Heart left ventricle (tissue), 16 donors: ENCODE results near the gene KRT37. TPM values are rescaled to one million over a fixed set of nuclear protein-coding genes. Genes with fewer than 3 reads are reported as not detected.
A peak's percentile ranks its signal among the peaks of the same experiment; 100 is the strongest.

Experiments
- ATAC-seq, 4 donors: fragments of 200-7000 bp; cut with Tn5 transposase; one replicate each; pipeline ENCODE4 v1.9.1; 2020 to 2022; ENCODE audit warnings: moderate library complexity in 4 of 4, mild to moderate bottlenecking in 3 of 4, moderate number of reproducible peaks in 1 of 4
- DNase-seq, 5 donors: peaks; one replicate each; pipeline ENCODE4 v3.0.0-alpha.2; 2020
- H3K27ac ChIP-seq, 12 donors: fragments of 200-600 bp; sonication (generic) in 4 of 12; one replicate each; pipeline versions ENCODE4 v1.5.0 to v1.8.0; 2016 to 2022; ENCODE audit warnings: mild to moderate bottlenecking in 2 of 12
- H3K27me3 ChIP-seq, 9 donors: fragments of 200-600 bp; sonication (generic) in 2 of 9; one replicate each; pipeline versions ENCODE4 v1.5.1 to v1.8.0; 2016 to 2022; ENCODE audit warnings: mild to moderate bottlenecking in 3 of 9
- H3K36me3 ChIP-seq, 9 donors: fragments of 200-600 bp; sonication (generic) in 2 of 9; one replicate each; pipeline versions ENCODE4 v1.5.0 to v1.8.0; 2018 to 2022; ENCODE audit warnings: mild to moderate bottlenecking in 2 of 9
- H3K4me1 ChIP-seq, 12 donors: fragments of 200-600 bp; sonication (generic) in 4 of 12; one replicate each; pipeline versions ENCODE4 v1.5.0 to v1.8.0; 2016 to 2022; ENCODE audit warnings: mild to moderate bottlenecking in 3 of 12
- H3K4me3 ChIP-seq, 12 donors: fragments of 200-600 bp; sonication (generic) in 4 of 12; one replicate each; pipeline versions ENCODE4 v1.5.0 to v1.8.0; 2017 to 2022; ENCODE audit warnings: mild to moderate bottlenecking in 9 of 12, moderate library complexity in 4 of 12
- H3K9me3 ChIP-seq, 12 donors: fragments of 200-600 bp; sonication (generic) in 4 of 12; one replicate each; pipeline versions ENCODE4 v1.5.0 to v1.8.0; 2016 to 2022; ENCODE audit warnings: mild to moderate bottlenecking in 1 of 12
- POLR2A ChIP-seq, 2 donors: fragments of 450-650 bp; IDR thresholded peaks; one replicate each; pipeline ENCODE4 v1.6.1; 2017; ENCODE audit warnings: antibody characterized with exemption in 2 of 2, mild to moderate bottlenecking in 2 of 2, moderate library complexity in 2 of 2
- WGBS, 4 donors: extraction: QIAGEN DNeasy Blood & Tissue Kit in 2 of 4; methylation state at CpG; one replicate each; pipeline versions ENCODE4 v1.1.5 to v1.1.7; 2013 to 2018; 5-methylcytosine and 5-hydroxymethylcytosine counted together
- intact Hi-C, 10 donors: fragments of 100-400 bp; cut with DNase I; formaldehyde crosslinking; loops; one replicate each; pipeline versions ENCODE4 v1.11.1 to v1.14.2; 2022
- polyA plus RNA-seq, 2 donors: library from polyadenylated mRNA; stranded (reverse); fragments of 200-250 nt; gene quantifications; one replicate each; pipeline ENCODE4 v1.2.3, GENCODE V29; 2013
- total RNA-seq, 9 donors: library from RNA; depleted of rRNA in 2 of 9; stranded (reverse); fragments of >200 nt in 2 of 9; fragmentation: NEBNext Ultra II Directional in 3 of 9; extraction: Animal tissue kit (Norgen Biotek cat#: 25700) in 3 of 9; gene quantifications; one replicate each; pipeline versions ENCODE4 v1.1.0 to v1.2.4, GENCODE V29; 2016 to 2023
- TF ChIP-seq, protein P1 (sequence below), 12 donors: fragments of 200-600 bp; sonication (generic) in 4 of 12; IDR thresholded peaks; one replicate each; pipeline versions ENCODE4 v1.5.0 to v1.8.0; 2018 to 2022; ENCODE audit warnings: antibody characterized with exemption in 12 of 12, mild to moderate bottlenecking in 5 of 12
- donor health status: ischemic (EF 13 %, LVEDD 7.1; RV severe dilation, severe dysfunction).
- donor health status: healthy with polysubstance abuse.
- donor health status: DM: no; HTN: yes; CAD: no.
- donor health status: DM: no; HTN: no; CAD: no.
- donor health status: ischemic (EF 25% LVEDD 6.9; RV normal size, moderate dysfunction).
- donor health status: ischemic (EF 25% LVEDD 5.7; RV mildly dilated, moderate dysfunction).
- donor health status: healthy.
- donor health status: DM: yes; HTN: yes; CAD: no.
- donor health status: ischemic (EF 35%, LVEDD 5.7; RV mildly dilated, moderate dysfunction).
- donor health status: nonischemic (EF 11% LVEDD 7.7; RV severe dilation, severe dysfunction).
- donor health status: DM: yes; HTN: yes; CAD: no.
- donor health status: PGD.
- donor health status: ischemic (EF 29% LVEDD 5.4; RV normal size, mild dysfunction).
- donor health status: nonischemic (EF 23%, LVEDD 6.1; RV moderate dilation, normal function).

The KRT37 gene
- total and polyA plus RNA-seq, 11 donors: not detected

DNA sequence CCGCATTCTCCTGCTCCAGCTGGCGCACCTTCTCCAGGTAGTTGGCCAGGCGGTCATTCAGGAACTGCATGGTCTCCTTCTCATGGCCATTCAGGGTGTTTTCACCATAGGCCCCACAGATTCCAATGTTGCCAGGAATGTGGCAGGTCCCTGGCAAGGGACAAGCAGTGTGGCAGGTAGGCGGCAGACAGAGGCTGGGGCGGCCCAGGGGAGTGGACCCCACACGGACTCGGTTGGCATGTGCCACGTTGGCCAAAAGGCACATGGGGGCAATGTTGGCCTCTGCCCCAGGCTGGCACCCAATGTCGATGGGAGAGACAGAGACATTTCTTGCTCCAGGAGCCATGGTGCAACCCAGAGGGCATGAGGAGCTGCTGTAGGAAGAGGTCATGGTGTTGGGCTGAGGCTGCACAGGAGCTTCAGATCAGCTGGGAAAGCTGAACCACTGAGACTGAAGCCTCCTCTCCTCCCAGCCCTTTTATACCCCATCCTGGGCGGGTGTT, 16.2 kb upstream of the KRT37 start, which contains the start of gene KRT38:
TSS of gene KRT38 (minus strand) at position 453 of the 503 bp plus-strand sequence. CDS start at position 391, 62 bp downstream.
- Histone ChIP-seq H3K4me3 (no peak within 1 kb of the TSS), H3K4me1 (no peaks in the 10 kb centered on the region), H3K9me3 (no peaks in the 10 kb centered on the region), H3K36me3 (no peaks in the 10 kb centered on the region), H3K27me3 (peaks cover 0 to 28% (median 4%) of the 10 kb centered on the region in 9 donors), H3K27ac (no peak within 1 kb of the TSS)
- no peak for TF ChIP-seq POLR2A (IDR thresholded peaks at IDR 0.05)
- intact Hi-C loops: no loop called here
- ATAC-seq (no peak), DNase-seq (no peak)
- 90 to 94% (median 92%) methylated on average over 8 to 10 of the region's 10 CpGs for WGBS, 4 donors

DNA sequence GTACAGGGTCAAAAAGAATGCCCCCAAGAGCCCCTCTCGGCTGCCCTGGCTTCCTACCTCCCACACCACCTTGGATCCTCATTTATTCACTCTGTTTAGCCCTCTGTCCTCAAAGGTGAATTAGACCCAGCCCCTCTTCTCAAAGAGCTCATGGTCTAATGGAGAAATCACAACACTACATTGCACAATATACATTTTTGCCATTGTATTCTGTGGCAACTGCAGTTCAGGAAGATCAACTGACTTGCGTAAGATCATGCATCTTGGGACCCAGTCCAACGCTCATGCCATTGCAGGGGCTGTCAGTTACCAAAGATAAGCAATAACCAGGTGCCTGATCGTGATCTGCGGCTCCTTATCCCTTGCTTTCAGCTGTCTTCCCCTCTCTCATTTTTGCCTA, 15.0 kb upstream of the KRT37 start:
- H3K27ac ChIP-seq: no peak overlapping the region
- no peak for TF ChIP-seq POLR2A (IDR thresholded peaks at IDR 0.05)
- TF ChIP-seq, protein P1, sequence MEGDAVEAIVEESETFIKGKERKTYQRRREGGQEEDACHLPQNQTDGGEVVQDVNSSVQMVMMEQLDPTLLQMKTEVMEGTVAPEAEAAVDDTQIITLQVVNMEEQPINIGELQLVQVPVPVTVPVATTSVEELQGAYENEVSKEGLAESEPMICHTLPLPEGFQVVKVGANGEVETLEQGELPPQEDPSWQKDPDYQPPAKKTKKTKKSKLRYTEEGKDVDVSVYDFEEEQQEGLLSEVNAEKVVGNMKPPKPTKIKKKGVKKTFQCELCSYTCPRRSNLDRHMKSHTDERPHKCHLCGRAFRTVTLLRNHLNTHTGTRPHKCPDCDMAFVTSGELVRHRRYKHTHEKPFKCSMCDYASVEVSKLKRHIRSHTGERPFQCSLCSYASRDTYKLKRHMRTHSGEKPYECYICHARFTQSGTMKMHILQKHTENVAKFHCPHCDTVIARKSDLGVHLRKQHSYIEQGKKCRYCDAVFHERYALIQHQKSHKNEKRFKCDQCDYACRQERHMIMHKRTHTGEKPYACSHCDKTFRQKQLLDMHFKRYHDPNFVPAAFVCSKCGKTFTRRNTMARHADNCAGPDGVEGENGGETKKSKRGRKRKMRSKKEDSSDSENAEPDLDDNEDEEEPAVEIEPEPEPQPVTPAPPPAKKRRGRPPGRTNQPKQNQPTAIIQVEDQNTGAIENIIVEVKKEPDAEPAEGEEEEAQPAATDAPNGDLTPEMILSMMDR (IDR thresholded peaks at IDR 0.05): no peak
- H3K9me3 ChIP-seq: no peaks in the 10 kb centered on the region
- intact Hi-C loops: no loop called here
- H3K4me3 ChIP-seq: no peak overlapping the region
- no peak for ATAC-seq
- no peaks in the 10 kb centered on the region for H3K36me3 ChIP-seq
- peaks cover 0 to 5% (median 0%) of the 10 kb centered on the region in 12 donors for H3K4me1 ChIP-seq
- peaks cover 0 to 27% (median 4%) of the 10 kb centered on the region in 9 donors for H3K27me3 ChIP-seq
- 60 to 79% (median 70%) methylated on average over 4 to 5 of the region's 5 CpGs for WGBS, 4 donors
- DNase-seq: no peak

- DNase-seq (no peak), ATAC-seq (no peak)
- Histone ChIP-seq H3K9me3 (no peaks in the 10 kb centered on the region), H3K4me3 (no peak overlapping the region), H3K4me1 (peaks cover 0 to 10% (median 0%) of the 10 kb centered on the region in 12 donors), H3K27ac (no peak overlapping the region), H3K27me3 (peaks cover 0 to 27% (median 3%) of the 10 kb centered on the region in 9 donors), H3K36me3 (no peaks in the 10 kb centered on the region)
- 77 to 83% (median 82%) methylated on average over 9 of the region's 9 CpGs for WGBS, 4 donors
- TF ChIP-seq, protein P1 (IDR thresholded peaks at IDR 0.05): no peak
- TF ChIP-seq POLR2A (IDR thresholded peaks at IDR 0.05): no peak
- intact Hi-C loops: no loop called here
These were observed 13.4 kb upstream of the KRT37 start for GRCh38 chr17:41437769-41438168.

DNA sequence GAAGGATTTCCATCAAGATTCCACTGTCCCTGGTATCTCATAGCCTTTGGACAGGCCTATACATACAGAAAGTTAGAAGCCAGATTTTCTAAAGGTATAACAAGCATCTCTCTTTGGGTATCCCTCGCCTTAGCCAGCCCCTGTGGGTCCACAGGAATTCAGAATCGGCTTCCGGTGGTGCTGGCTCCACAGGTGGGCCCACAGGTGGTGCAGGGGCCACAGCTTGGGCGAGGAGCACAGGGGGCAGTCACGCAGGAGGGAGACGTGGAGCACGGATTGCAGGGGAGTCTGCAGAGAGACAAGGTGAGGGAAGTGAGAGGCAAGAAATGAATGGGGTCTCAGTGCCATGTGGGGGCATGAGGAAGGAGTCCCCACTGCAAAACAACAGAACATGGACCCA, 12.9 kb upstream of the KRT37 start:
- DNase-seq: no peak
- H3K27me3 ChIP-seq: peaks cover 0 to 23% (median 0%) of the 10 kb centered on the region in 9 donors
- H3K4me3 ChIP-seq: no peak overlapping the region
- H3K4me1 ChIP-seq: peaks cover 0 to 10% (median 0%) of the 10 kb centered on the region in 12 donors
- H3K36me3 ChIP-seq: no peaks in the 10 kb centered on the region
- H3K27ac ChIP-seq: no peak overlapping the region
- no peaks in the 10 kb centered on the region for H3K9me3 ChIP-seq
- TF ChIP-seq, protein P1 (IDR thresholded peaks at IDR 0.05): no peak
- no peak for TF ChIP-seq POLR2A (IDR thresholded peaks at IDR 0.05)
- ATAC-seq: no peak
- 75 to 85% (median 79%) methylated on average over 7 of the region's 7 CpGs for WGBS, 4 donors
- intact Hi-C loops: no loop called here

- peak in 3 of 4 donors; percentile 28 to 81 (median 28) for ATAC-seq
- no peak overlapping the region for H3K4me3 ChIP-seq
- DNase-seq: no peak
- peaks cover 0 to 22% (median 0%) of the 10 kb centered on the region in 9 donors for H3K27me3 ChIP-seq
- H3K27ac ChIP-seq: peak overlapping the region in 1 of 12 donors; percentile 31
- no peaks in the 10 kb centered on the region for H3K9me3 ChIP-seq
- 31 to 37% (median 35%) methylated on average over 5 of the region's 5 CpGs for WGBS, 4 donors
- intact Hi-C loops: no loop called here
- no peaks in the 10 kb centered on the region for H3K36me3 ChIP-seq
- peaks cover 0 to 10% (median 0%) of the 10 kb centered on the region in 12 donors for H3K4me1 ChIP-seq
- TF ChIP-seq, protein P1 (IDR thresholded peaks at IDR 0.05): no peak
- no peak for TF ChIP-seq POLR2A (IDR thresholded peaks at IDR 0.05)
These were observed 10.0 kb upstream of the KRT37 start for GRCh38 chr17:41434415-41434814.
